GM18907 (cell line): ENCODE measurements around the gene SMG7.
"Not testable (repeated sequence)": the region's sequence is repeated elsewhere in the genome, so short reads cannot be mapped to it uniquely, and the experiment has no call there.

Experiments
- ATAC-seq: cut with Tn5 transposase; IDR thresholded peaks from one replicate; pipeline ENCODE4 v1.9.1; 2021; ENCODE audit warnings: mild to moderate bottlenecking, moderate library complexity; ENCODE audit not compliant: unreplicated experiment

The SMG7 gene, protein sequence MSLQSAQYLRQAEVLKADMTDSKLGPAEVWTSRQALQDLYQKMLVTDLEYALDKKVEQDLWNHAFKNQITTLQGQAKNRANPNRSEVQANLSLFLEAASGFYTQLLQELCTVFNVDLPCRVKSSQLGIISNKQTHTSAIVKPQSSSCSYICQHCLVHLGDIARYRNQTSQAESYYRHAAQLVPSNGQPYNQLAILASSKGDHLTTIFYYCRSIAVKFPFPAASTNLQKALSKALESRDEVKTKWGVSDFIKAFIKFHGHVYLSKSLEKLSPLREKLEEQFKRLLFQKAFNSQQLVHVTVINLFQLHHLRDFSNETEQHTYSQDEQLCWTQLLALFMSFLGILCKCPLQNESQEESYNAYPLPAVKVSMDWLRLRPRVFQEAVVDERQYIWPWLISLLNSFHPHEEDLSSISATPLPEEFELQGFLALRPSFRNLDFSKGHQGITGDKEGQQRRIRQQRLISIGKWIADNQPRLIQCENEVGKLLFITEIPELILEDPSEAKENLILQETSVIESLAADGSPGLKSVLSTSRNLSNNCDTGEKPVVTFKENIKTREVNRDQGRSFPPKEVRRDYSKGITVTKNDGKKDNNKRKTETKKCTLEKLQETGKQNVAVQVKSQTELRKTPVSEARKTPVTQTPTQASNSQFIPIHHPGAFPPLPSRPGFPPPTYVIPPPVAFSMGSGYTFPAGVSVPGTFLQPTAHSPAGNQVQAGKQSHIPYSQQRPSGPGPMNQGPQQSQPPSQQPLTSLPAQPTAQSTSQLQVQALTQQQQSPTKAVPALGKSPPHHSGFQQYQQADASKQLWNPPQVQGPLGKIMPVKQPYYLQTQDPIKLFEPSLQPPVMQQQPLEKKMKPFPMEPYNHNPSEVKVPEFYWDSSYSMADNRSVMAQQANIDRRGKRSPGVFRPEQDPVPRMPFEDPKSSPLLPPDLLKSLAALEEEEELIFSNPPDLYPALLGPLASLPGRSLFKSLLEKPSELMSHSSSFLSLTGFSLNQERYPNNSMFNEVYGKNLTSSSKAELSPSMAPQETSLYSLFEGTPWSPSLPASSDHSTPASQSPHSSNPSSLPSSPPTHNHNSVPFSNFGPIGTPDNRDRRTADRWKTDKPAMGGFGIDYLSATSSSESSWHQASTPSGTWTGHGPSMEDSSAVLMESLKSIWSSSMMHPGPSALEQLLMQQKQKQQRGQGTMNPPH

DNA sequence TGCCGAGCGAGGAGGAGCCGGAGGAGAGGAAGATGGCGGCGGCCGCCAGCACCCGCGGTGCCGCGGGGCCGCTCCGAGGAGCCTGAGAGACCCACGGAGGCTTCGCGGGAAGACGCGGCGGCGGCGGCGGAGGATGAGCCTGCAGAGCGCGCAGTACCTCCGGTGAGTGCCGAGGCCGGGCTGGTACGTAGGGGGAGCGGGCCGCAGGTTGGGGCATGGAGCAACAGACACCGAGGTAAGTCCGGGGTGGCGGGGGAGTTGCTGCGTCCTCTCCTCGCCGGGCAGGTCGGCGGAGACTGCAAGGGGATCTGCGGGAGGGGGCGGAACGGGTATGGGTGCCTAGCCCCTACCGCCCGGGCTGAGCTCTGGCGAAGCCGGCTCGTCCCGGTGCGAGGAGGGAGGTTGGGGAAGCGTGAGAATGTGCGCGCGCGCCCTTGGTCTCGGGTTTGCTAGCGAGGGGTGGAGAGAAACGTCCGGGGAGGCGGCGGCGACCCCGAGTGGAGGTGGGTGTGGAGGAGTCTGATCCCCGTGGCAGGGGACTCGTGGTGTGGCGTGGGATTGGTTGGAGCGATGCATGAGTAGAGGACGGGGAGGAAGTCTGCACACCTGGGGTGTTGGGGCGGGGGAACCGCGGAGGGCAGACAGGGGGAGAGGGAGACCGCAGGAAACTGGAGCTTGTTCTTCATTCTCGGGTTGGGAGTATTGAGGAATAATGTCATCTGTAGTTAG lies at the start of gene SMG7:
TSS of gene SMG7 (plus strand) at position 12 of the 729 bp plus-strand sequence. CDS start at position 134, 122 bp downstream.
- peak; percentile 20 for ATAC-seq

DNA sequence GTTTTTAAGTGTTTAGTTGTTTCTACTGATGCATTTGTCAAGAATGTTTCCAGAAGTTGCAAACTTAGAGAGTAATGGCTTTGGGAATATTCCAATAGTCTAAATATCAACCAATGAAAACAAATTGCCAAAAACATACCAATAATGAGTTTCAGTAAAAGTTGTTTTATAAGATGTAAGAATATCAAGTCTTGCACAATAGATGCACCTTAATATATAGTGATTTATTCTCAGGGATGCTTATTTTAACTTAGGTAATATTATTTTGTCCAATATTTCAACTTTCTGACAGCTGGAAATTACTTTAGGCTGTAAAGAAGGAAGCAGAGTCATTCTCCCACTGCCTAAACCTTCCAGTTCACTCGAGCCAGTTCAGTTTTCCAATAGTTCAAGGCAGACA lies 48.8 kb upstream of the SMG7 start:
- no peak for ATAC-seq

DNA sequence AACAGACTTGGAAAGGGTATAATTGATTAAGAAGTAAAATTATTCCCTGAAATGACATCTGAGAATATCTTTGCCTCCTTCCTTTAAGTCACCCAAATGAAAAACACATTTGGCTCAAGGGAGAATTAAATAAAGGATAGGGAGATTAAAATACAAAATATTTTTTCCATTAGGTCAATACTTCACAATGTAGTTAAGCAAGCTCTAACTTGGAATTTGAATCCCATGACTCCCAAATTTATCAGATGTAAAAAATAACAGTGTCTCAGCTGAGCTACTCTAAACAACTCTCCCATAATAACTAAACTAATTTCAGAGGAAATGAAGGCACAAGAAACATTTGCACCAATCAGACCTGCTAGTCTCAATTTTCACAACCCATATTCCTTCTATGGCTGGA lies 47.6 kb upstream of the SMG7 start:
- no peak for ATAC-seq

DNA sequence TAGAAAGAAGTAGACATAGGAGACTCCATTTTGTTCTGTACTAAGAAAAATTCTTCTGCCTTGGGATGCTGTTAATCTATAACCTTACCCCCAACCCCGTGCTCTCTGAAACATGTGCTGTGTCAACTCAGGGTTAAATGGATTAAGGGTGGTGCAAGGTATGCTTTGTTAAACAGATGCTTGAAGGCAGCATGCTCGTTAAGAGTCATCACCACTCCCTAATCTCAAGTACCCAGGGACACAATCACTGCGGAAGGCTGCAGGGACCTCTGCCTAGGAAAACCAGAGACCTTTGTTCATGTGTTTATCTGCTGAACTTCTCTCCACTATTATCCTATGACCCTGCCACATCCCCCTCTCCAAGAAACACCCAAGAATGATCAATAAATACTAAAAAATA lies 44.7 kb upstream of the SMG7 start:
- ATAC-seq: not testable (repeated sequence)

DNA sequence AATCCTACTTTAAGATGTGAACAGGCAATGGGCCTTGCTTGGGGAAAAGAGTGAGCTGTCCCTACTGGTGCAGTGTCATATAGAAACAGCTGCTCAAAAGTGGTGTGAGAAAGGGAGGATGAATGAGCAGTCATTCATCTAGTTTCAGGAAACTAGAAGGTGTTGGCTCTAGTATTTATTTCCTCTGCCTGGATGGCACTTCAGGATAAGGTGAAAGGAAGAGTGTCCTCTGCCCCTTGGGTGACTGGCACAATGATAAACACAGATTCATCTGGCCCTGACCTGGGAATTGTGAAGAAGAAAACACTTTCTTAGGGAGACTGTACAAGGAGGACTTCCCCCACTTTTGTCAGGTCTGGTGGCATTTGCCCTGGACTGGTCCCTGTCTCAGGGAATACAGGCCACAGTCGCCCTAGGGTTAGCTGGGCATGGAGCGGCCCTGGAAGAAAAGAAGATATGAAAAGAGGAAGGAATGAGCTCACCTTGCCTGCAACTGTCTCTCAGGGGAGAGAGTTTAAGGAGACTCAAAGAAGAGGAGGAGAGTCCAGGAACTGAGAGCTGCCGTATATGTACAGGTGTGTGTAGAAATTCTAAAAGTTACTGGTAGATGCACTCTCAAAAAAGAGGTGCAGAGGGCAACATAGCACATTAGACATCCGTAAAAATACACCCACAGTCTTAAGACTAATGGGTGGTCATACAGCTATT lies 40.3 kb upstream of the SMG7 start:
- no peak for ATAC-seq

DNA sequence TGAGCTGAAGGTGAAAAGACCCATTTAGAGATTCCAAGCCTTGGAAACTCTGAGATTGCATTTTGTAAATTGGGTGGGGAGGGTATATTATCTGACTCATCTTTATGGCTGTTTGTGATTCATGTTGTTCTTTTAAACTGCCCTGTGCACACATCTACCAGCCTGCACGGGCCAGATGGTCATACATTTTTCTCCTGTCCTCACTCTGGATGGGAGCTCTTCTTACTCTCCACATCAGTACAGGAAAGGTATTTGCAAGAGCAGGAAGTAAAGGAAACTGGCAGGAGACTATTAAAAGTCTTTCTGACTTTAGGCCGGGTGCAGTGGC lies 39.8 kb upstream of the SMG7 start:
- no peak for ATAC-seq

DNA sequence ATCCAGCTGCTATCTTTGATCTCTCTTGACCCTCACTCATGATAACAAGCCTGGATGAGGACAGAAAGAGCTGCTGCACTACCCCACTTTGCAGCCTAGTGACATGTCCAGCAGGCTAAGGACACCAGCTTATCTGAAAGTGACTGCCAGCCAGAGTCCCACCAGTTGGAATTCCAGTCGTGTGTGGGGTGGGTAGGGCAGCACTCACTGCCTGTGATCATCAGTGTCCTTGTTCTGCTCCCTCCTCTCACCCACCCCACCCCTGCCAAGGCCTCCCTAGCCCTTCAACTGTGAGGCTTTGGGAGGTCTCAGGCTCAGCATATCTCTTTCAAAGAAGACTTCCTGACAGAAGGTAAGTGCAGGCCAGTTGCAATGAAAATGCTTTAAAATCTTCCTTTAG lies 38.6 kb upstream of the SMG7 start:
- no peak for ATAC-seq

DNA sequence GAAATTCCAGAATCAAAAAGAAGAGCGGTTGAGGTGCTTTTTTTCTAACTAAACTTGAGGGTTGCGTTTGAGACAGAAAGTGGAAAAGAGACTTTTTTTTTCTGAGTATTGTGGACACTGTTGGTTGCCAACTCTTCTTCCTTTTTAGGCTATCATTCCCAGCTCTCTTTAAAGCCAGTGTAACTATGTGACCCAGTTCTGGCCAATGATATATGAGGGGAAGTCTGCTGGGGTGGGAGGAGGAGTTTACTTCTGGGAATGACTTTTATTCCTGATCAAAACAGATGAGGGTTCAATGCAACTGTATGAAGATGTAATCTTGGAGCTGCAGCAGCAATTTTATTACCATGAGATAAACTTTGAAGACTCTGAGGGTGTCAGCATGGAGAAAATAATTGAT lies 36.8 kb upstream of the SMG7 start:
- no peak for ATAC-seq

DNA sequence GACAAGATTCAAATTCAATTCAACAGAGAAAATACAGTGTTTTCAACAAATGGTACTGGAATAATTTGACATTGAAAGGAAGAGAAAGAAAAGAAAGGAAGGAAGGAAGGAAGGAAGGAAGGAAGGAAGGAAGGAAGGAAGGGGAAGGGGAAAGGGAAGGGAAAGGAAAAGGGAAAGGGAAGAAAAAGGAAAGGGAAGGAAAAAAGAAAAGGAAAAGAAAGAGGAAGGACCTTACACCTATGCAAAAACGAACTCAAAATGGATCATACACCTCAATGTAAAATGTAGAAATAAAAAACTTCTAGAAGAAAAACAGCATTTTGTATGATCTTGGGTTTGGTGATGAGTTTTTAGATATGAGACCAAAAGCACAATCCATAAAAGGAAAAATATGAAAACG lies 34.2 kb upstream of the SMG7 start:
- ATAC-seq: no peak

DNA sequence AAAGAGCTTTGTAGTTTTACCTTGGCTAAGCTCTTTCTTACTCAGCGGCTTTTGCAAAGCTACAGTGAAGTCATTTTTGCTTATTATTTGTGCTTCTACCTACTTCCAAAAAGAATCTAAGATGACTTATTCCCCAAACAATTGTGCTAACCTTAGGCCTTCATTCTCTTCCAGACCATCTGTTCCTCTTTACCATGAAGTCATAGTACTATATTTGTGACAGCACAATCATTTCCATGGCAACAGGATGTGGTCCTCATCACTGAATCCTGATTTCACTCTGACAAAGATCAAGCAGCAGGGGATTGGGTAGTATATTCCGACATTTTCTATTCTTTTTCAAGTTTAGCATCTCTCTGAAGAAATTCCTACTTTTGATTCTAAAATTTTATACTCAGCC lies 29.3 kb upstream of the SMG7 start:
- ATAC-seq: no peak

DNA sequence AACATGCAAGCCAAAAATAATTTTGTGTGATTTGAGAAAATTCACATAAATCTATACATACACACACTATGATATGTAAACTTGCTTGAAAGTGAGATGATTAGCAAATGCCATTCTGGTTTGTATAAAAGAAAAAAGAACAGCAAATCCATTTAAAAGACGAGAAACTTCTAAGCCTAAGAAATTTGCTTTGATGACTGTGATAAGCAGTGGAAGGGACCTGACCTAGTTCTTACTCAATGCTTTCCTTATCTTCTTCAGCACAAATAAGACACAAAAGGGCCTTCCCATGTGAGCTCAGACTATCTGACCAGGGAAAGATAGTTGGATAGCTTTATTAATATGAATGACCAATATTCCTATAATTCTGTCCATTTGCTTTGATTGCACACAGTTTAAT lies 28.8 kb upstream of the SMG7 start:
- no peak for ATAC-seq

DNA sequence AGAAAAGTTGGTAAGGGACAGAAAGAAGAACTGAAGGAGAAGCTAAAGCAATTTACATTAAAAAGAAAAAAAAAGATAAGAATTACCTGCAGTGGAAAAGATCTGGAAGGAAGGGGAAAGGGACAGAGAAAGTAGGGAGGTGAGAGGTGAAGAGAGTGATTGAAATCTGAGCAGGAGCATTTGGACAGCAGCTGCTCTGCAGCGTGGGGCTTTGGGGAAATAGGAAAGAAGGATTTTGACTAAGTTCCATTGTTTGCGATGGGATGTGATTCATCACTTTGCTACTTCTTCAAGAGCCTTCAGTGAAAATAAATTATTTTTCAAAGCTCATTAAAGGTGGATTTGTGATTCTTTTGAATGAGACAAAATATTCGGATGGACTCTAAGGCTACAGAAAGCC lies 28.1 kb upstream of the SMG7 start:
- ATAC-seq: no peak

DNA sequence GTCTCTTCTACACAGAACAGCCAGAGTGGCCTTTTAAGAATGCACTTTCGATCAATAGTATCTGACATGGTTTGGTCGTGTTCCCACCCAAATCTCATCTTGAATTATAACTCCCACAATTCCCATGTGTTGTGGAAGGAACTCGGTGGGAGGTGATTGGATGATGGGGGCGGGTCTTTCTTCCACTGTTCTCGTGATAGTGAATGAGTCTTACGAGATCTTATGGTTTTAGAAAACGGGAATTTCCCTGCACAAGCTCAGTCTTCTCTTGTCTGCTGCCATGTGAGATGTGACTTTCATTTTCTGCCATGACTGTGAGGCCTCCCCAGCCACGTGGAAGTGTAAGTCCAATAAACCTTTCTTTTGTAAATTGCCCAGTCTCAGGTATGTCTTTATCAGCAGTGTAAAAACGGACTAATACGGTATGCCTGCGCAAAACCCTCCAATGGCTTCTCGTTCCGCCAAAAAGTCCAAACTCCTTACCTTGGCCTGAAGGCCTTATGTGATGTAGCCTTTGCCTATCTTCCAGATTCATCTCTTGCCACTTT lies 23.0 kb upstream of the SMG7 start:
- no peak for ATAC-seq

DNA sequence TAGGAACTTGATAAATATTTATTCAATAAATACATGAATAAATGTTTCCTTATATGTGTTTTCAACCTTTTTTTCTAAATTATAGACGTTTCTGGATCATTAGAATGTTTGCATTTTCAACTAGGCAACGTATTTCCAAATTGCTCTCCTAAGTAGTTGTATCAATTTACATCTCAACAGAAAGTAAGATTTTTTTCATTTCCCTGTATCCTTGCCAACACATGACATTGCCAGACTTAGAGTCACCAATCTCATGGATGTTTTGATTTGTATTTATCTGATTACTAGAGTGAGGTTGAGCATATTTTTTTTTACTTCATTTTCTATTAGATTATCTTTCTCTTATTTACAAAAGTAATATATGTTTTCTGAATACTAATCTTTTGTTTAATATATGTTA lies 22.2 kb upstream of the SMG7 start:
- no peak for ATAC-seq

DNA sequence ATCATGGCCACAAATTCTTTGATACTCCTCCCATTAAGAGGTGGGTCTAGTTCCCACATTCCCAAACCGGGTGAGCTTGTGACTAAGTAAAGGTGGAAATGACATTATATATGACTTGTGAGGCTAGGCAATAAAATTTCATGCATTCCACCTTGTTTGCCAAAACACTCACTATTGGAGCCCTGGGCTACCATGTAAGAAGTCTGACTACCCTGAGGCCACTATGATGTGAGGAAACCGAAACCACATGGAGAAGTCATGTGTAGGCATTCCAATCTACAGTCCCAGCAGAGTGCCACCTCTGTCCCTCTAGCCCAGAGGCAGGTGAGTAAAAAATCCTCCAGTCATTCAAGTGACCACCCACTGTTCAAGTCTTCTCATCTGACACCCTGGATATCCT lies 17.9 kb upstream of the SMG7 start:
- no peak for ATAC-seq

DNA sequence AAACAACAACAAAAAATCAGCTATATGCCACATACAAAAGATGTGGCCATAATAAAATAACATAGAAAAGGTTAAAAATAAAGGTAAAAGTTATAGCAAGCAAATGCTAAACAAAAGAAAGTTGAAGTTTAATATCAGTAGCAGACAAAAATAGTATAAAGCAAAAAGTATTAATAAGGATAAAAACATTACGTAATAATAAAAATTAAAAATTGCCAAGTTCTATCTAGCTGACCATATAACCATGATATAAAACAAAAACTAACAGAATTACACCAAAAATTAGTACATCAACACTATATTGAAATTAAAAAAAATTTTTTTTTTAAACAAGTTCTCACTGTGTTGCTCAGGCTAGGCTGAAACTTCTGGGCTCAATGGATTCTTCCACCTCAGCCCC lies 15.5 kb upstream of the SMG7 start:
- ATAC-seq: no peak

DNA sequence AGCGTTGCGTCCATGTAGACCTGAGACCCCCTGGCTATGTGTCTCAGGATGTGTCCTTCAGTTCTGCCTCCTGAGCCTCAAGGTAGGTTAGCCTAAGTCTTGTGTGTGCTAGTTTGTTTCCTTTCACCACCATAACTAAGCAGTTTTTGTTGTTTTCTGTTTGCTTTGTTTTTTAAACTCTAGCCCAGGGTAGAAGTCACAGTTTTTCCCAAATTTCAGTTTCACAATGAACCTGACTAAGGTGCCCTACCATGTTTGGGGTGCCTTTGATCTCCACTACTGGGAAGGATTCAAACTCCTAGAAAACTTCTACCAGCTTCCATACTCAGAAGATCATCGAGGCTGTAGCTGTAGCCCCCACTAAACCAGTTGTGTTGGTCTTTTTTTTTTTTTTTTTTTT lies 14.8 kb upstream of the SMG7 start:
- ATAC-seq: no peak

DNA sequence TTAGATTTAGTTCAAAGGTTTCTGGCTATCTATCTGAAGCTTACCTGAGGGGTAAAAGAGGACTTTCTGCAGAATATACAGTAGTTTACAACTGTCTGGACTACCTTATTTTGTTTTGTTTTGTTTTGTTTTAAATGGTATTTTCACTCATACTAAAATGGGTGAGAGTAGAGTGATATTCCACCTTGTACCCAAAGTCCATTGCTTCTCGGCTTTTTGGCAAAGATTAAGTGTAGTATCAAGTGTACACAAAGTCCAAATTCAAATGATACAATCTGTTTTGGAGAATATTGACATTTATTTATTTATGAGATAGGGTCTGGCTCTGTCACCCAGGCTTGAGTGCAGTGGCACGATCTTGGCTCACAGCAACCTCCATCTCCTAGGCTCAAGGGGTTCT lies 11.7 kb upstream of the SMG7 start:
- ATAC-seq: no peak

DNA sequence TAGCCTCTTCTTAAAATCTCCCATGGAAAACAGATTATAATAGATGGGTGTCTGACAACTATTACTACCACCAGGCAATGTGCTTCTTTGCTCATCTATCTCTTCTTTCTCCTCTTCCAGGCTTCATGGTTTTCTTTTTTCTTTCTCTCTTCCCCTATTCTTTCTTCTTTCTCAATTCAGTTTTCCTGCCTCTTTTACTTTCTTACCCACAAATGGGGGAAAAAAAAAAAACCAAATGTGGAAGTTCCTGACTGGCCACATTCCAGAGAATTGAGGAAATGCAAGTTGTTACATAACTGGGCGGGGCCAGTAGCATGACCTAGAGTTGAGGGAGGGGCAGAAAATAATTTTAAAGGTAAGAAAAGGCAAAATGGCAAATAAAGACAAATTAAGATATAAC lies 10.9 kb upstream of the SMG7 start:
- no peak for ATAC-seq

DNA sequence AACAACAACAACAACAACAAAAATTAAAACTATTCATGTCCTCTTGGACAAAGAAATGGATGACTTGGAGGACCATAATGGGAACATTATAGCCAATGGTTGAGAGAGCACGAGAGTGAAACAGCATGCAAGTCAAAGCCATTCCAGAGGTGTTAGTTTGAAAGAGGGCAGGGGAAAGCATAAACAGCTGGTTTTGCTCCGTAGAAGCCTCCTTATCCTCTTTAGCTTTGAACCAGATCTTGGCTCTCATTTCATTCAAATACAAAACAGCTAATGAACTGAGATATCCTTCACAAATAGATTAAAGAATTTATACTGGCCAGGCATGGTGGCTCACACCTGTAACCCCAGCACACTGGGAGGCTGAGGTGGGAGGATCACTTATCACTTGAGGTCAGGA lies 8.7 kb upstream of the SMG7 start:
- no peak for ATAC-seq
